HepG2 (cell line): ENCODE data around the gene CLIP2. TPM values are rescaled to one million over a fixed set of nuclear protein-coding genes. Genes with fewer than 3 reads are reported as not detected.

ENCODE experiments used
- ATAC-seq: fragments of 200-7000 bp; cut with Tn5 transposase; 3 replicates; pipeline ENCODE4 v1.9.1; 2020; ENCODE audit warnings: mild to moderate bottlenecking, moderate library complexity
- BruUV-seq: library from RNA; stranded (reverse); fragments of 400-500 nt; replicated peaks from 2 replicates; lab custom pipeline; 2021; lab: Mats Ljungman, UMichigan
- CTCF ChIA-PET: fragments of 300-600 bp; formaldehyde crosslinking; extraction: SDS; loops from one replicate; lab custom pipeline; 2021; ENCODE audit warnings: low total read pairs, inconsistent platforms, low intra/inter-chr PET ratio; lab: Yijun Ruan, JAX
- POLR2A ChIA-PET: fragments of 350-600 bp; sonication (Branson Sonifier 250); formaldehyde crosslinking; loops from one replicate; lab custom pipeline; 2020; ENCODE audit warnings: antibody characterized with exemption, inconsistent platforms; lab: Yijun Ruan, JAX
- DNase-seq: peaks from one replicate; pipeline ENCODE4 v3.0.0-alpha.2; 2015; ENCODE audit warnings: low spot score
- FAIRE-seq: peaks from 3 replicates; lab custom pipeline; 2011; peaks lifted over from hg19 to GRCh38; lab: Jason Lieb, UNC
- H2AFZ ChIP-seq: one replicate; pipeline ENCODE4 v1.6.1; 2011; ENCODE audit warnings: low read length, inconsistent platforms
- H3K27ac ChIP-seq: fragments of 300-600 bp; 3 replicates; pipeline ENCODE4 v1.8.0; 2011; ENCODE audit warnings: mixed run types, mild to moderate bottlenecking, mixed read lengths, low read length, inconsistent platforms; ENCODE audit not compliant: insufficient read depth; ENCODE audit errors: extremely low read length
- H3K27me3 ChIP-seq, 2 experiments: fragments of 200-600 bp in 1 of 2; 2 replicates in 1 of 2; 3 replicates in 1 of 2; pipeline versions ENCODE4 v1.6.0 to v1.8.0; 2011; ENCODE audit warnings: low read length in 2 of 2, mild to moderate bottlenecking in 2 of 2, moderate library complexity in 2 of 2, inconsistent platforms in 1 of 2; ENCODE audit not compliant: insufficient read depth in 2 of 2, control insufficient read depth in 1 of 2
- H3K36me3 ChIP-seq, 2 experiments: fragments of 200-600 bp in 1 of 2; replicated peaks in 1 of 2; 2 replicates in 1 of 2; 3 replicates in 1 of 2; pipeline versions ENCODE4 v1.5.1 to v1.8.0; 2011; ENCODE audit warnings: low read length in 2 of 2, inconsistent platforms in 1 of 2; ENCODE audit not compliant: insufficient read depth in 2 of 2, control insufficient read depth in 1 of 2
- H3K4me1 ChIP-seq: 2 replicates; pipeline ENCODE4 v1.5.1; 2012; ENCODE audit warnings: low read length, inconsistent platforms; ENCODE audit not compliant: insufficient read depth
- H3K4me2 ChIP-seq: 2 replicates; pipeline ENCODE4 v1.6.0; 2011; ENCODE audit warnings: low read depth, low read length, inconsistent platforms
- H3K4me3 ChIP-seq, 3 experiments: fragments of 200-600 bp in 1 of 3; sonication (generic), shearing (Covaris generic) in 1 of 3; replicated peaks in 1 of 3; 2 replicates each; pipeline ENCODE4 v1.5.1; 2011 to 2016; ENCODE audit warnings: low read length in 3 of 3, inconsistent platforms in 2 of 3, low read depth in 2 of 3, mild to moderate bottlenecking in 2 of 3, control low read depth in 1 of 3, mixed read lengths in 1 of 3; ENCODE audit not compliant: insufficient read depth in 1 of 3
- H3K79me2 ChIP-seq: one replicate; pipeline ENCODE4 v1.6.1; 2011; ENCODE audit warnings: low read length, inconsistent platforms; ENCODE audit not compliant: insufficient read depth
- H3K9ac ChIP-seq: 2 replicates; pipeline ENCODE4 v1.6.0; 2011; ENCODE audit warnings: mild to moderate bottlenecking, low read depth, low read length, inconsistent platforms; ENCODE audit not compliant: insufficient read depth
- H3K9me3 ChIP-seq: 2 replicates; pipeline ENCODE4 v1.5.1; 2012; ENCODE audit warnings: mild to moderate bottlenecking, low read length
- H4K20me1 ChIP-seq: 2 replicates; pipeline ENCODE4 v1.6.0; 2011; ENCODE audit warnings: inconsistent platforms, mild to moderate bottlenecking, low read length, moderate library complexity; ENCODE audit not compliant: insufficient read depth
- ARID2 ChIP-seq: sonication (generic); formaldehyde crosslinking; IDR thresholded peaks from 2 replicates; pipeline ENCODE4 v1.8.1; 2022; ENCODE audit warnings: mild to moderate bottlenecking, missing genetic modification reagents, borderline replicate concordance
- ASH2L ChIP-seq: fragments of 300-600, 200-600 bp; sonication (generic); IDR thresholded peaks from 2 replicates; pipeline ENCODE4 v1.7.0; 2017; ENCODE audit warnings: low read depth, mild to moderate bottlenecking, moderate library complexity, mixed read lengths, low read length; ENCODE audit not compliant: insufficient read length
- HNF4G ChIP-seq, 2 experiments: sonication (generic) in 1 of 2; formaldehyde crosslinking in 1 of 2; IDR thresholded peaks; 2 replicates each; pipeline versions ENCODE4 v1.4.0 to v1.6.1; 2011 to 2020; ENCODE audit warnings: borderline replicate concordance in 2 of 2, low read depth in 2 of 2, mild to moderate bottlenecking in 2 of 2, low read length in 1 of 2, missing genetic modification reagents in 1 of 2, moderate library complexity in 1 of 2
- HOXD1 ChIP-seq: sonication (generic); formaldehyde crosslinking; IDR thresholded peaks from 2 replicates; pipeline ENCODE4 v1.5.0; 2020; ENCODE audit warnings: missing genetic modification reagents
- ZNF101 ChIP-seq: sonication (generic); formaldehyde crosslinking; IDR thresholded peaks from 2 replicates; pipeline ENCODE4 v1.4.0; 2020; ENCODE audit warnings: mild to moderate bottlenecking, low read depth, missing genetic modification reagents, borderline replicate concordance
- ZNF468 ChIP-seq: sonication (generic); formaldehyde crosslinking; IDR thresholded peaks from 2 replicates; pipeline ENCODE4 v1.8.0; 2022; ENCODE audit warnings: mild to moderate bottlenecking, moderate library complexity, missing genetic modification reagents
- ZNF484 ChIP-seq: sonication (generic); formaldehyde crosslinking; IDR thresholded peaks from 2 replicates; pipeline ENCODE4 v1.5.1; 2020; ENCODE audit warnings: mild to moderate bottlenecking, low read depth, missing genetic modification reagents, borderline replicate concordance
- WGBS: methylation state at CpG from one replicate; pipeline ENCODE4 v1.1.6; 2017; ENCODE audit warnings: low lambda C conversion rate; 5-methylcytosine and 5-hydroxymethylcytosine counted together
- in situ Hi-C: cut with HindIII; loops from 2 replicates; pipeline ENCODE4 v1.10.0; 2017; ENCODE audit warnings: low pct_unique_long_range_greater_than_20kb; ENCODE audit not compliant: extremely low pct_ligation_motif_present
- intact Hi-C: fragments of 100-400 bp; cut with micrococcal nuclease; formaldehyde crosslinking; loops from one replicate; pipeline ENCODE4 v1.10.0; 2022; ENCODE audit not compliant: unreplicated experiment
- polyA plus RNA-seq, 8 experiments: library from polyadenylated mRNA; depleted of rRNA in 3 of 8; stranded (reverse) in 7 of 8; unstranded in 1 of 8; fragments of >200 nt; fragmentation: Illumina TruSeq in 4 of 8; extraction: Trizol in 4 of 8; gene quantifications; 2 replicates each; pipeline versions ENCODE4 v1.2.1 to v1.2.3, GENCODE V29; 2011 to 2016; ENCODE audit warnings: low read depth in 4 of 8, missing spikeins in 1 of 8, mixed read lengths in 1 of 8; ENCODE audit not compliant: insufficient read depth in 1 of 8
- total RNA-seq, 5 experiments: library from RNA; depleted of rRNA; stranded (reverse); fragments of >200 nt; fragmentation: Illumina TruSeq; extraction: Trizol; gene quantifications; 2 replicates each; pipeline ENCODE4 v1.2.3, GENCODE V29; 2016; ENCODE audit warnings: low read depth in 1 of 5
- TF ChIP-seq, protein P1 (sequence below): sonication (generic); formaldehyde crosslinking; IDR thresholded peaks from 2 replicates; pipeline ENCODE4 v1.4.0; 2020; ENCODE audit warnings: missing genetic modification reagents
- TF ChIP-seq, protein P2 (sequence below): sonication (generic); formaldehyde crosslinking; IDR thresholded peaks from 2 replicates; pipeline ENCODE4 v1.9.0; 2022; ENCODE audit warnings: missing genetic modification reagents, mild to moderate bottlenecking, borderline replicate concordance
- TF ChIP-seq, protein P3 (sequence below): sonication (generic); formaldehyde crosslinking; IDR thresholded peaks from 2 replicates; pipeline ENCODE4 v1.5.1; 2020; ENCODE audit warnings: mild to moderate bottlenecking, missing genetic modification reagents, moderate library complexity

The CLIP2 gene
- total and polyA plus RNA-seq, 2 of the 13 experiments (the other 11 are each of a cell fraction or from before 2014, with no cell fraction given) = 6.5 to 17.4 TPM

DNA sequence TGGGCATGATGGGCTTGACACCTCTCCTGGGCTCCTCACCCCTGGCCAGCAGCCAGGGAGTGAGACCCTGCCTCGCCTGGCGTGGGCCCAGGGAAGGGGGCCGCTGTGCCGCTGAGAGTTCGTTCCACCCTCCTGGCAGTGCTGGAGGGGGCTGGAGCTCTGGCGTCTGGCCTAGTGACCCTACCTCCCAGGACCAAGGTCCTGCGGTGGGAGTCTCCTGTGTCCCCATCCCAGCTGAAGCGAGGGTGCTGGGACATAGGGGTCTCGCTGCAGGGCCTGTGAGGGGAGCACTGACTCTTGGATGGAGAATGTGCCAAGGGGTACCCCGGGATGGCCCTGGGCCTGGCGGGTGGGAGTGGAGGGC, 165.7 kb downstream of the CLIP2 start (continued):
- TF ChIP-seq, protein P1, sequence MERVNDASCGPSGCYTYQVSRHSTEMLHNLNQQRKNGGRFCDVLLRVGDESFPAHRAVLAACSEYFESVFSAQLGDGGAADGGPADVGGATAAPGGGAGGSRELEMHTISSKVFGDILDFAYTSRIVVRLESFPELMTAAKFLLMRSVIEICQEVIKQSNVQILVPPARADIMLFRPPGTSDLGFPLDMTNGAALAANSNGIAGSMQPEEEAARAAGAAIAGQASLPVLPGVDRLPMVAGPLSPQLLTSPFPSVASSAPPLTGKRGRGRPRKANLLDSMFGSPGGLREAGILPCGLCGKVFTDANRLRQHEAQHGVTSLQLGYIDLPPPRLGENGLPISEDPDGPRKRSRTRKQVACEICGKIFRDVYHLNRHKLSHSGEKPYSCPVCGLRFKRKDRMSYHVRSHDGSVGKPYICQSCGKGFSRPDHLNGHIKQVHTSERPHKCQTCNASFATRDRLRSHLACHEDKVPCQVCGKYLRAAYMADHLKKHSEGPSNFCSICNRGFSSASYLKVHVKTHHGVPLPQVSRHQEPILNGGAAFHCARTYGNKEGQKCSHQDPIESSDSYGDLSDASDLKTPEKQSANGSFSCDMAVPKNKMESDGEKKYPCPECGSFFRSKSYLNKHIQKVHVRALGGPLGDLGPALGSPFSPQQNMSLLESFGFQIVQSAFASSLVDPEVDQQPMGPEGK (CRISPR knock-in tag) = 0 out of 2 replicates have a peak, but pooled peaks have one; percentile 24
- TF ChIP-seq ZNF484 (no peak), ARID2 (CRISPR knock-in tag) (0 out of 2 replicates have a peak, but pooled peaks have one; percentile 56)

DNA sequence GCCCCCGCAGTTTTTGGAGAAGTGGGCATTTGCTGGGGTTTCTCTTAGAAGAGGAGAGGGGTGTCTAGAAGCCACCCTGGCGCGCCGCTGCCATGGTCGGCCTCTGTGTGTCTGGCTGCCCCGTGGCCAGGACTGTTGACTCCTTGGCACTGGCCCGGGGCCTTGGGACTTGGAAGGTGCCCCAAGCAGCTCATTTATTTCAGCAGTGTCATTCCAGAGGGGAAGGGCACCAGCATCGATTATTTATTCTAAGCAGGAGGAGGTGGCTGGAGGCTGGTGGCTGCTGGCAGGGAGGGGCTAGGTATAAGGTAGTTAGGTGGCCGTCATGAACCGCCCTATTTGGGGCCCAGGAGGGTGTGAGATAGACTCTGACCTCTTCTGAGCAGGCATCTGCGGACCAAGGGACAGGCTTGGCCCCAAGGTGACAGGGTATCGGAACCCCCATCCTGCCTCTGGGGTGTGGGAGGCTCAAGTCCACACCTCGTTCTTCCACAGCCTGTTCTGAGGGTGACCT, 166.1 kb downstream of the CLIP2 start:
- in situ Hi-C loops = no loop called here
- Histone ChIP-seq H3K27ac (peak overlapping the region; percentile 73), H3K9ac (peak overlapping the region; percentile 74), H3K4me3 (peak overlapping the region; percentile 59 to 86 (median 66)), H3K36me3 (peaks cover 0 to 1% of the 10 kb centered on the region in 2 experiments; a peak in 1 of 5 replicates), H3K4me1 (peaks cover 29% of the 10 kb centered on the region), H3K27me3 (no peaks in the 10 kb centered on the region), H3K4me2 (peak overlapping the region; percentile 90), H3K79me2 (peaks cover 41% of the 10 kb centered on the region), H4K20me1 (peaks cover 3% of the 10 kb centered on the region; the same call in 1 of the 2 replicates), H2AFZ (no peak overlapping the region), H3K9me3 (no peaks in the 10 kb centered on the region)
- ATAC-seq = peak; percentile 55
- WGBS = 0% methylated on average over 7 of the region's 13 CpGs
- intact Hi-C loops = loop anchor here (1.0 kb wide), 1 partner anchor 39 kb away; no protein-coding TSS in a partner anchor
- peak; percentile 56 for DNase-seq
- POLR2A ChIA-PET = interaction anchor here (1.0 kb wide), 1 partner anchor 11 kb away, joined by 3 read pairs; no protein-coding TSS in a partner anchor
- CTCF ChIA-PET = no interaction called here
- BruUV-seq = no TSS peak
- peak; percentile 67 for FAIRE-seq
- TF ChIP-seq, protein P1 (CRISPR knock-in tag) = peak; percentile 69
- TF ChIP-seq HOXD1 (CRISPR knock-in tag) (no peak), ASH2L (peak; percentile 22), ZNF101 (CRISPR knock-in tag) (no peak), HNF4G (IDR thresholded peaks at IDR 0.05; ENCODE audit: borderline replicate concordance, low read depth, low read length) (peak; percentile 80), HNF4G (CRISPR knock-in tag; IDR thresholded peaks at IDR 0.05; ENCODE audit: borderline replicate concordance, low read depth) (no peak), ZNF468 (CRISPR knock-in tag) (no peak)
- TF ChIP-seq, protein P2, sequence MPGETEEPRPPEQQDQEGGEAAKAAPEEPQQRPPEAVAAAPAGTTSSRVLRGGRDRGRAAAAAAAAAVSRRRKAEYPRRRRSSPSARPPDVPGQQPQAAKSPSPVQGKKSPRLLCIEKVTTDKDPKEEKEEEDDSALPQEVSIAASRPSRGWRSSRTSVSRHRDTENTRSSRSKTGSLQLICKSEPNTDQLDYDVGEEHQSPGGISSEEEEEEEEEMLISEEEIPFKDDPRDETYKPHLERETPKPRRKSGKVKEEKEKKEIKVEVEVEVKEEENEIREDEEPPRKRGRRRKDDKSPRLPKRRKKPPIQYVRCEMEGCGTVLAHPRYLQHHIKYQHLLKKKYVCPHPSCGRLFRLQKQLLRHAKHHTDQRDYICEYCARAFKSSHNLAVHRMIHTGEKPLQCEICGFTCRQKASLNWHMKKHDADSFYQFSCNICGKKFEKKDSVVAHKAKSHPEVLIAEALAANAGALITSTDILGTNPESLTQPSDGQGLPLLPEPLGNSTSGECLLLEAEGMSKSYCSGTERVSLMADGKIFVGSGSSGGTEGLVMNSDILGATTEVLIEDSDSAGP (CRISPR knock-in tag) = 0 out of 2 replicates have a peak, but pooled peaks have one; percentile 17
- TF ChIP-seq, protein P3, sequence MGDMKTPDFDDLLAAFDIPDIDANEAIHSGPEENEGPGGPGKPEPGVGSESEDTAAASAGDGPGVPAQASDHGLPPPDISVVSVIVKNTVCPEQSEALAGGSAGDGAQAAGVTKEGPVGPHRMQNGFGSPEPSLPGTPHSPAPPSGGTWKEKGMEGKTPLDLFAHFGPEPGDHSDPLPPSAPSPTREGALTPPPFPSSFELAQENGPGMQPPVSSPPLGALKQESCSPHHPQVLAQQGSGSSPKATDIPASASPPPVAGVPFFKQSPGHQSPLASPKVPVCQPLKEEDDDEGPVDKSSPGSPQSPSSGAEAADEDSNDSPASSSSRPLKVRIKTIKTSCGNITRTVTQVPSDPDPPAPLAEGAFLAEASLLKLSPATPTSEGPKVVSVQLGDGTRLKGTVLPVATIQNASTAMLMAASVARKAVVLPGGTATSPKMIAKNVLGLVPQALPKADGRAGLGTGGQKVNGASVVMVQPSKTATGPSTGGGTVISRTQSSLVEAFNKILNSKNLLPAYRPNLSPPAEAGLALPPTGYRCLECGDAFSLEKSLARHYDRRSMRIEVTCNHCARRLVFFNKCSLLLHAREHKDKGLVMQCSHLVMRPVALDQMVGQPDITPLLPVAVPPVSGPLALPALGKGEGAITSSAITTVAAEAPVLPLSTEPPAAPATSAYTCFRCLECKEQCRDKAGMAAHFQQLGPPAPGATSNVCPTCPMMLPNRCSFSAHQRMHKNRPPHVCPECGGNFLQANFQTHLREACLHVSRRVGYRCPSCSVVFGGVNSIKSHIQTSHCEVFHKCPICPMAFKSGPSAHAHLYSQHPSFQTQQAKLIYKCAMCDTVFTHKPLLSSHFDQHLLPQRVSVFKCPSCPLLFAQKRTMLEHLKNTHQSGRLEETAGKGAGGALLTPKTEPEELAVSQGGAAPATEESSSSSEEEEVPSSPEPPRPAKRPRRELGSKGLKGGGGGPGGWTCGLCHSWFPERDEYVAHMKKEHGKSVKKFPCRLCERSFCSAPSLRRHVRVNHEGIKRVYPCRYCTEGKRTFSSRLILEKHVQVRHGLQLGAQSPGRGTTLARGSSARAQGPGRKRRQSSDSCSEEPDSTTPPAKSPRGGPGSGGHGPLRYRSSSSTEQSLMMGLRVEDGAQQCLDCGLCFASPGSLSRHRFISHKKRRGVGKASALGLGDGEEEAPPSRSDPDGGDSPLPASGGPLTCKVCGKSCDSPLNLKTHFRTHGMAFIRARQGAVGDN (CRISPR knock-in tag) = peak; percentile 24; the same call in 1 of the 2 replicates
